ENCODE data around the gene KRTAP5-4. TPM values are rescaled to one million over a fixed set of nuclear protein-coding genes. Genes with fewer than 3 reads are reported as not detected.

Gene KRTAP5-4
- total and polyA plus RNA-seq, 2 donors (not counting 3 experiments of a cell fraction or from before 2014, with no cell fraction given), result not detected

DNA sequence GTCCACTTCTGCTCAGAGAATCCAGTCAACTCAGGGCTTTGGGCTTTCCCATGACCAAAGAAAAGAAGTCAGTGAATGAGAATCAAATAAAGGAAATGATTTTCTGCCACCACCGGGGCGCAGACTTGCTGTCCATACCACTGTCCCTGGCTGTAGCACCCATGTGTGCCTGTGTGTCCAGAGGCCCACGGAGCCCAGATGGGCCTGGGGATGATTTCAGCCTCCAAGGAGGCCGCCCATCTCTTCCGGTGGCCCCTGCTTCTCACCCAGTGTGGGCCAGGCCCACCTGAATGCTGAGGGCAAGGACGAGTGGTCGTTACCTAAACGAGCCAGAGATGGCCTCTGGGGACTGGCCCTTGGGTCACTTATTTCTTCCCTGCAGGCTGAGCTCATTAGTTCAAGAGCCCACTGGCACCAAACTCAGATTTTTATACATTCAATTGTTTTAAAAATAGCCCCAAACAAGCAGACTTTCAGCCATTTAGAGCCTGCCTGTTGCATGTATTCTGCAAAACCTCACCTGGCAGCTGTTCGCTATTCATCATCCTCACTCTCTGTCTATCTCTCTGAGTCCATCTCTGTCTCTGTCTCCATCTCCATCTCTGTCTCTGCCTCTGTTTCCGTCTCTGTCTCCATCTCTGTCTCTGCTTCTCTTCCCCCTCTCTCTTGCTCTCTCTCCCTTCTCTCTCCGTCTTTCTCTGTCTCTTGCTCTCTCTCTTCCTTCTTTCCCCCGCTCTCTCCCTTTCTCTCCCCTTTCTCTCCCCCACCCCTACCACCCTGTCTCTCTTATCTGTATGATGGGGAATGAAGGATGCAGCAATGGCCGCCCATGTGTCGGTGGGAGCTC lies 31.8 kb upstream of the KRTAP5-4 start:
- CTCF ChIA-PET, result interaction anchor here (0.7 to 6.0 kb wide), 34 partner anchors 7 to 508 kb away, joined by 3 to 337 read pairs (median 8); partner anchors contain the start of genes H19, INS, KRTAP5-6 and MRPL23
- no peak overlapping the region for H2AFZ ChIP-seq (ENCODE audit: low read depth, low read length)
- no peaks in the 10 kb centered on the region for H3K9me1 ChIP-seq (replicated peaks; ENCODE audit: control insufficient read depth, extremely low read depth, insufficient read depth, low read length)
- H3K4me1 ChIP-seq (ENCODE audit: control insufficient read depth, extremely low read depth, insufficient read depth, low read length), result peaks cover 2% of the 10 kb centered on the region
- DNase-seq (ENCODE audit: low read depth, low spot score) (no peak), FAIRE-seq (no peak)
- no peak overlapping the region for H3K27ac ChIP-seq (ENCODE audit: insufficient read depth, low read depth, low read length)
- intact Hi-C loops (cut with micrococcal nuclease), result no loop called here
- no peak overlapping the region for H3K9ac ChIP-seq (replicated peaks; ENCODE audit: extremely low read depth, insufficient read depth, low read length)
- no peaks in the 10 kb centered on the region for H3K79me2 ChIP-seq (ENCODE audit: control insufficient read depth, insufficient read depth, low read length)
- no peak overlapping the region for H3K4me3 ChIP-seq (replicated peaks in 1 of 3; ENCODE audit: insufficient read depth in 1 of 3, low read depth in 1 of 3, low read length in 3 of 3)
- dilution Hi-C loops (cut with MboI; ENCODE audit: extremely low pct_ligation_motif_present, low sequenced_read_pairs), result no loop called here
- no peaks in the 10 kb centered on the region for H4K20me1 ChIP-seq (replicated peaks; ENCODE audit: control insufficient read depth, extremely low read depth, insufficient read depth, low read length)
- TF ChIP-seq MYC (IDR thresholded peaks at IDR 0.05; ENCODE audit: low read depth, low read length) (no peak), POLR2AphosphoS5 (IDR thresholded peaks at IDR 0.05; ENCODE audit: insufficient read depth, low read depth, low read length) (no peak), FOS (IDR thresholded peaks at IDR 0.05; ENCODE audit: borderline replicate concordance, insufficient read depth, low read length) (no peak), JUN (IDR thresholded peaks at IDR 0.05; ENCODE audit: borderline replicate concordance, insufficient read depth, insufficient read length, low read depth) (no peak), POLR2A (IDR thresholded peaks at IDR 0.05; ENCODE audit: low read depth, low read length) (no peak), EZH2 (IDR thresholded peaks at IDR 0.05; ENCODE audit: borderline replicate concordance, low read depth, low read length, severe bottlenecking) (no peak), GATA2 (IDR thresholded peaks at IDR 0.05; ENCODE audit: insufficient read depth, insufficient read length, low read depth, low read length) (no peak)
- TF ChIP-seq, protein P1, sequence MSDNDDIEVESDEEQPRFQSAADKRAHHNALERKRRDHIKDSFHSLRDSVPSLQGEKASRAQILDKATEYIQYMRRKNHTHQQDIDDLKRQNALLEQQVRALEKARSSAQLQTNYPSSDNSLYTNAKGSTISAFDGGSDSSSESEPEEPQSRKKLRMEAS (IDR thresholded peaks at IDR 0.05; ENCODE audit: insufficient read depth, insufficient read length), result no peak
- TF ChIP-seq, protein P2, sequence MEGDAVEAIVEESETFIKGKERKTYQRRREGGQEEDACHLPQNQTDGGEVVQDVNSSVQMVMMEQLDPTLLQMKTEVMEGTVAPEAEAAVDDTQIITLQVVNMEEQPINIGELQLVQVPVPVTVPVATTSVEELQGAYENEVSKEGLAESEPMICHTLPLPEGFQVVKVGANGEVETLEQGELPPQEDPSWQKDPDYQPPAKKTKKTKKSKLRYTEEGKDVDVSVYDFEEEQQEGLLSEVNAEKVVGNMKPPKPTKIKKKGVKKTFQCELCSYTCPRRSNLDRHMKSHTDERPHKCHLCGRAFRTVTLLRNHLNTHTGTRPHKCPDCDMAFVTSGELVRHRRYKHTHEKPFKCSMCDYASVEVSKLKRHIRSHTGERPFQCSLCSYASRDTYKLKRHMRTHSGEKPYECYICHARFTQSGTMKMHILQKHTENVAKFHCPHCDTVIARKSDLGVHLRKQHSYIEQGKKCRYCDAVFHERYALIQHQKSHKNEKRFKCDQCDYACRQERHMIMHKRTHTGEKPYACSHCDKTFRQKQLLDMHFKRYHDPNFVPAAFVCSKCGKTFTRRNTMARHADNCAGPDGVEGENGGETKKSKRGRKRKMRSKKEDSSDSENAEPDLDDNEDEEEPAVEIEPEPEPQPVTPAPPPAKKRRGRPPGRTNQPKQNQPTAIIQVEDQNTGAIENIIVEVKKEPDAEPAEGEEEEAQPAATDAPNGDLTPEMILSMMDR (IDR thresholded peaks at IDR 0.05; ENCODE audit: extremely low read depth in 1 of 2, insufficient read depth in 1 of 2, low read depth in 1 of 2, low read length in 2 of 2), result no peak
- no TSS peak for BruUV-seq (replicated peaks)
- POLR2A ChIA-PET, result no interaction called here
- peaks cover 0 to 4% of the 10 kb centered on the region in 2 experiments for H3K27me3 ChIP-seq (ENCODE audit: control insufficient read depth in 2 of 2, insufficient read depth in 2 of 2, low read length in 2 of 2)
- H3K4me2 ChIP-seq (ENCODE audit: insufficient read depth, low read length), result no peak overlapping the region
- no peaks in the 10 kb centered on the region for H3K36me3 ChIP-seq (ENCODE audit: control insufficient read depth in 2 of 2, extremely low read depth in 1 of 2, insufficient read depth in 2 of 2, low read length in 2 of 2)
- H3K9me3 ChIP-seq (replicated peaks; ENCODE audit: control insufficient read depth, insufficient read depth, low read length), result no peaks in the 10 kb centered on the region

Data from endothelial cell of umbilical vein (primary cell).